ENCODE measurements around the gene PLSCR5.

The PLSCR5 gene

DNA sequence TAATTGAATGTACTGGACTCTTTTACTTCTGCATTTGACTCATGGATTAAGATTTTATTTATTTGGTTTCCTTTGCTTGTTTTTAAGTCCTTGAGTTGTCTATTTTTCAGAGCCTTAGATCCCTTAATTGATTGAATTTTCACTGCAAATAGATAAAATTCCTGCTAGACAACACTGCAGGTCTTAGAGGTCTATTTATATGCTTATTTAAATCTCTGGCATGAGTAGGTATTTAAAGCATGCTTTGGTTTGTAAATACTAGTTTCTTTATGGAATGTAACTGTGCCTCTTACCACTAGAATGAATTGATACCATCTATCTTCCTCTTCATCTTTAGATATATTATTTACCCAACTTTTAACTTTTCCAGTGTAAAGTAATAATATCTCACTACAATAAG lies 20.0 kb downstream of the PLSCR5 start:
- DNase-seq = no peak

- no peak for DNase-seq
Measured at GRCh38 chr3:146581951-146582467, 23.1 kb downstream of the PLSCR5 start.

DNA sequence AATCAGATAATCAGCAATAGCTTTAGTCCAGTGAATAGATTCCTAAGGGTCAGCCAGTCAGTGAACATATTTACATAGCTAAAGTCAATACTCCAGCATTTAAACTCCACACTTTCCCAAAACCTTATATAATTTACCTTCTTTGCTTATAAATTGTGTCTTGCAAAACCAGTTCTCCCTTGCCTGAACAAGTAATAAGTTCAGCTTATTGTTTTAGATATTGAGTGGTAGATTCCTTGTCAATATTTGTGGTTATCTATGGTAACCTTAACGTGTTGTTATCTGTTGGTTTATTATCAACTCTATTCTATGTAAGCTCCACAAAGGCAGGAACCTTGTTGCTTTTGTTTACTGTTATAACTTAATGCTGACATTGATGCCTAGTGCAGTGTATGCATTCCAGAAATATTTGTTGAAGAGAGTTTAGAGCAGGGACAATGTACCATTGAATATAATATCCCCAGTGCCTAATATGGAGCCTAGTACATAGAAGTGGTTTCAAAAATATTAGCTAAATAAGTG lies 24.0 kb downstream of the PLSCR5 start:
- no peak for DNase-seq

DNA sequence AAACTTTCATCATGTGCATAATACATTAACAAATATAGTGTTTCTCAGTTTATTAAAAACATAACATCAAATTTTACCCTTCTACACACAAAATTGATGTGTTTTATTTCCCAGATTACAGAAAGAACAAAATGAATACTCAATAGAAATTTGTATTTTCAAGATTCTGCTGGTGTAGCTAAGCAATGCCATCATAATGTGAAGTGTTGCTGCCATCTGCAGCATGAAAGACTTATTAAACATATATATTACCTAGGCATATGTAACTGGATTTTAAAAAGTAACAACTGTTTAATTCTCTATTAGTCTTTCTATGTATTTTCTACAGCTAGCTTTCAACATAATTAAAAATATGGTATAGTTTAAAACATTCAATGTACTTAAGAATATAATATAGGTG lies 27.5 kb downstream of the PLSCR5 start:
- DNase-seq = peak; percentile 51

DNA sequence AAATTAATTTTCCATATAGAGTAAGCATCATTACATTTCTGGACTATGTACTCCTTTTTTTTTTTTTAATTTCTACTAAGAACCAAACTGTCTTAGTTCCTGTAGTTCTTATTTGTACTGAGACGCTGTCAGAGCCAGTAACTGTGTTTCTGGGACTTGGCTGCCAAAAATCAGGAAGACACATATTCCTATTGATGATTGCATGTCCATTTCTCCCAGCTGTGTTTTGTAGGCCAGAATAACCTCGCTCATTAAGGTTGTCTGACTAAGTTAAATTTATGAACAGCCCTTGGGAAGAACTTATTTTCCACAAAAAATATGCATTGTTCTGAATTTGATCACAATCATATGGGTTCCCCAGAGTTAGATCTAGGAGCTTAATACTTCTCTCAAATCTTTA lies 29.5 kb downstream of the PLSCR5 start:
- DNase-seq = no peak

DNA sequence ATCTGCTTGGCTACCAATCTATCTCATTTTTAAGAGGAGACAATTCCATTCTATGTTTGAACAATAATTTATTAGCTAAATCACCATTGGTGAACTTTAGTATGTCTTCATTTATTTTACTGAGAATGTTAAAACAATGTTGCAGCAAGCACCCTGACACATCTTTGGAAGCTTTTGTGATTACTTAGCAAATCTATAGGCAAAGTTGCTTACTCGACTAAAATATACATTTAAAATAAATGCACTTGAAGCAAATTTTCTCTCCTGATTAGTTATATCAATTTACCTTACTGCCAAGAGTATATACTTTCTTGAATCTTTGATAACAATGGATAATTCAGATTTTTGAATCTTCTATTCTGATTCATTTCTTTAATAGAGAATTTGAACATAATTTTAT lies 31.0 kb downstream of the PLSCR5 start:
- no peak for DNase-seq

DNA sequence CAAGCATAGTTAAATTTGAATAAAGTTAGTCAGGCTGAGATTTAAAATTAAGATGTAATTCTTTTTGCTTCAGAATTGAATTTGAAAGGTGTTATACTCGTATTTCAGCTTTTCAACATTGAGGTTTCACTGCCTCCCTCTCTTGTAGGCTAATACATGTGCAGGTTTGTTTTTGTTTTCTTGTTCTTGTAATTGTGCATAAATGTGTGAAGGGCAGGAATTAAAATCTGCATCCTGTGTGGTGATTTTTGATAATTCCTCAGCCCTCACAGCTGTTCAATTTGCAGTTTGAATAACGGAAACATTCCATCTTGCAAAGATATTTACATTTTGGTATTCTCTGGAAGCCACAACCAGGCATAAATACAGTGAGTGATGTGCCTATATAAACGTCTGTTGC lies 35.8 kb downstream of the PLSCR5 start:
- no peak for DNase-seq

- no peak for DNase-seq
Measured at GRCh38 chr3:146566138-146566537, 39.0 kb downstream of the PLSCR5 start.

DNA sequence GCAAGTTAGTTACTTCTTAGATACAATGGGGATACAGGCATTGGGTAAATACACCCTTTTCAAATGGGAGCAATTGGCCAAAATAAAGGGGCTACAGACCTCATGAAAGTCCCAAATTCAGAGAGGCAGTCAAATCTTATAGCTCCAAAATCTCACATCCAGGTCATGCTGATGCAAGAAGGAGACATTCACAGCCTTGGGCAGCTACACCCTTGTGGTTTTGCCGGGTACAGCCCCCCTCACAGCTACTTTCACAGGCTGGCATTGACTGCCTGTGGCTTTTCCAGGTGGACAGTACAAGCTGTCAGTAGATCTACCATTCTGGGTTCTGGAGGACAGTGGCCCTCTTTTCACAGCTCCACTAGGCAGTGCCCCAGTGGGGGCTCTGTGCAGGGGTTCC lies 43.3 kb downstream of the PLSCR5 start:
- DNase-seq = no peak

- no peak for DNase-seq
Measured at GRCh38 chr3:146561463-146561862, 43.7 kb downstream of the PLSCR5 start.

DNA sequence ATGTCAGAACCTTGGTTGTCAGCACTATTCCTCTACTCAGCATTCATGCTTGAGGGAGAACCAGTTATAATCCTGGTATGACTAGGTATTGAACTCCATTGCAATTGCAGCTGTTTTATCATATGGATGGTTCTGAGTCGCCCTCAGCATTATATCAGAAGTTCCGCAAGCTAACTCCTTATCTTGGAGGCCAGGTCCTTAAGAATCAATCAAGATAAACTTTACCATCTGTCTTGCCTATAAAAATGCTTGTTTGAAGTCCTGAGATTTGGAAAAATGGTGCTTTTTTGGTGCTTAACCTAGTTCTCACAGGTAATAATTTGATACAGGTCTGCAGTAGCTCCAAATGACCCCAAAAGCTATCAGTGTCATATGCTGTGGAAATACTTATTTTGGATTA lies 44.5 kb downstream of the PLSCR5 start:
- no peak for DNase-seq

GRCh38 chr3:146559388-146559787 lies 45.8 kb downstream of the PLSCR5 start:
- DNase-seq = no peak

GRCh38 chr3:146558781-146559180 lies 46.4 kb downstream of the PLSCR5 start:
- DNase-seq = no peak

DNA sequence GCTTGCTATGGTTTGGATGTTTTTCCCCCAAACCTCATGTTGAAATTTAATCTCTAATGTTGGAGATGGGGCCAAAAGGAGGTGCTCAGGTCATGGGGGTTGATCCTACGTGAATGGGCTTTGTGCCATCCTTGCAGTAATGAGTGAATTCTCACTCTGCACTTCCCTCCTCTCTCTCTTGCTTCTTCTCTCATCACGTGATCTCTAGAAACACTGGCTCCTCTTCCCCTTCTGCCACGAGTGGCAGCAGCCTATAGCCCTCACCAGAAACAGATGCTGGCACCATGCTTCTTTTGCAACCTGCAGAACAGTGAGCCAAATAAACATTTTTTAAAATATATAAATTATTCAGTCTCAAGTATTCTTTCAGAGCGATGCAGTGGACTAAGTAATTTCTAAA lies 47.4 kb downstream of the PLSCR5 start:
- no peak for DNase-seq

GRCh38 chr3:146555311-146555710 lies 49.8 kb downstream of the PLSCR5 start:
- DNase-seq = no peak

DNA sequence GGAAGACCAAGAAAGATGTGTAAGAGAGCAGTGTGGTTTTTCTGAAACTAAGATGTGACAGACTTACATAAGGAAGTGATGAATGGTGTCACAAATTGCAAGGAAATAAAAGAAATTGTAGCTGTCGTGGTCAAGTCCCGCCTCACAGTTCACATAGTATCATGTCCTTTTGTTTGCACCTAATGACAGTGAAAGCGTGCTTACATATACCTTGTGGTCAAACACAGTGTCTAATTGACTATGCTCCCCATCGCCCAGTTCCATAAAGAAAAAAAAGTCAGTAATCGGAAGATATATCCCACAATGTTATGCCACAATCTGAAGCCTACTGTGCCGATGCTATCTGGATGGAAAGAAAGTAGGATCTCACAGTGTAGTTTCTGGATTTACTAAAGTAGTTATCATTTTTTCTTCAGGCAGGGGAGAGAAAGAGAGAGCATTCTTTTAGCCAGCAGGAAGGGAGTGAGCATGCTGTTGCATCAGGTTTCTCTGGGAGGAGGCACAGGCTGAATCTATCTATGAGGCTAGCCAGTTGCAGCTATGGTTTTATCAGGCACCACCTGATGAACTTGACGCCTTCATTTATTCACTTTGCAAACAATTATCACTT lies 50.9 kb downstream of the PLSCR5 start:
- DNase-seq = peak; percentile 16

GRCh38 chr3:146550743-146551510 lies 54.2 kb downstream of the PLSCR5 start:
- DNase-seq = peak; percentile 90

- no peak for DNase-seq
Measured at GRCh38 chr3:146550070-146550615, 55.0 kb downstream of the PLSCR5 start.

DNA sequence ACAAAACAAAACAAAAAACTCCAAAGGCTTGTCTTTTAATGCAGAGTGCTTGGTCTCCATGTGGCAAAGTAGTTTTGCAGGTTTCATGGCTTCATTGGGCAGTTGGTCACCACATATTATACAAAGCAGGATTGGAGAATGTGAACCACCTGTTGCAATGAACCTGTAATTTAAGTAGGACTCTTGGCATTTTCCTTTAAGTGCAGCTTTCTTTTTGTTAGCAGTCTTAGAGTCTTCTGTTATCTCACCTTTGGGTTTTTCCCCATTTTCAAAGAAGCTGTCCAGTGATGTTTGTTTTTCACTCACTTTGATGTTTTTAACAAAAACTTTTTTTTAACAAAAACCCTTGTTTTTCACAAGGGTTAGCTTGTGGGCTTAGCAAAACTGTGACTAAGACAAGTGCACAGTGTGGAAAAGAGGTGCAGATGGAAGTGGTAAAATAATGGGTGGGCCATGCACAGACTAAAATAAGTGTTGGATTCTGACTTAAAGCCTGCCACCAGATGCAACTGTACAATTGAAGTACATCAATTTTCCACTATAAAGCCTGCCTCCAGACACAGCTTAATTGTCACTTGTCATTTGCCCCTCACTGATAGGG lies 57.8 kb downstream of the PLSCR5 start:
- no peak for DNase-seq

GRCh38 chr3:146546366-146546965 lies 58.7 kb downstream of the PLSCR5 start:
- no peak for DNase-seq

GRCh38 chr3:146544929-146545528 lies 60.1 kb downstream of the PLSCR5 start:
- no peak for DNase-seq
